Measurements from ENCODE around the gene KATNIP.

Gene KATNIP

GRCh38 chr16:27558932-27559331 lies 9.0 kb downstream of the KATNIP start:
- no peak overlapping the region for H3K27ac ChIP-seq
- H3K27me3 ChIP-seq (ENCODE audit: insufficient read depth, low read depth): no peaks in the 10 kb centered on the region
- H3K9ac ChIP-seq: no peak overlapping the region
- TF ChIP-seq CTCF (conservative IDR thresholded peaks at IDR 0.05; ENCODE audit: low read depth, low read length): no peak
- no peaks in the 10 kb centered on the region for H3K4me1 ChIP-seq (ENCODE audit: low read depth, poor library complexity, severe bottlenecking)
- H3K4me3 ChIP-seq (IDR thresholded peaks at IDR 0.05; ENCODE audit: insufficient read depth, low read depth, low read length): no peak overlapping the region
- H2AFZ ChIP-seq (ENCODE audit: low read depth): no peak overlapping the region
- no peak overlapping the region for H3K4me2 ChIP-seq
- H3K79me2 ChIP-seq (ENCODE audit: insufficient read depth, low read depth): no peaks in the 10 kb centered on the region
- H3K36me3 ChIP-seq (ENCODE audit: insufficient read depth): peaks cover 6% of the 10 kb centered on the region; the same call in 1 of the 2 replicates
- no peaks in the 10 kb centered on the region; the same call in 1 of the 2 replicates for H4K20me1 ChIP-seq (ENCODE audit: insufficient read depth)

GRCh38 chr16:27561216-27561615 lies 11.3 kb downstream of the KATNIP start:
- Histone ChIP-seq H3K9ac (no peak overlapping the region), H3K4me2 (no peak overlapping the region), H4K20me1 (ENCODE audit: insufficient read depth) (no peaks in the 10 kb centered on the region; the same call in 1 of the 2 replicates), H3K79me2 (ENCODE audit: insufficient read depth, low read depth) (no peaks in the 10 kb centered on the region), H3K36me3 (ENCODE audit: insufficient read depth) (peaks cover 6% of the 10 kb centered on the region; the same call in 1 of the 2 replicates), H3K27ac (no peak overlapping the region), H3K4me3 (IDR thresholded peaks at IDR 0.05; ENCODE audit: insufficient read depth, low read depth, low read length) (no peak overlapping the region), H3K4me1 (ENCODE audit: low read depth, poor library complexity, severe bottlenecking) (no peaks in the 10 kb centered on the region), H3K27me3 (ENCODE audit: insufficient read depth, low read depth) (no peaks in the 10 kb centered on the region), H2AFZ (ENCODE audit: low read depth) (no peak overlapping the region)
- no peak for TF ChIP-seq CTCF (conservative IDR thresholded peaks at IDR 0.05; ENCODE audit: low read depth, low read length)

GRCh38 chr16:27564224-27564623 lies 14.3 kb downstream of the KATNIP start:
- no peak overlapping the region for H2AFZ ChIP-seq (ENCODE audit: low read depth)
- H3K4me3 ChIP-seq (IDR thresholded peaks at IDR 0.05; ENCODE audit: insufficient read depth, low read depth, low read length): no peak overlapping the region
- no peak overlapping the region for H3K4me2 ChIP-seq
- no peak overlapping the region for H3K27ac ChIP-seq
- H4K20me1 ChIP-seq (ENCODE audit: insufficient read depth): no peaks in the 10 kb centered on the region; the same call in 1 of the 2 replicates
- H3K79me2 ChIP-seq (ENCODE audit: insufficient read depth, low read depth): no peaks in the 10 kb centered on the region
- H3K27me3 ChIP-seq (ENCODE audit: insufficient read depth, low read depth): no peaks in the 10 kb centered on the region
- H3K9ac ChIP-seq: no peak overlapping the region
- TF ChIP-seq CTCF (conservative IDR thresholded peaks at IDR 0.05; ENCODE audit: low read depth, low read length): no peak
- H3K36me3 ChIP-seq (ENCODE audit: insufficient read depth): no peaks in the 10 kb centered on the region
- H3K4me1 ChIP-seq (ENCODE audit: low read depth, poor library complexity, severe bottlenecking): no peaks in the 10 kb centered on the region

GRCh38 chr16:27566417-27566816 lies 16.5 kb downstream of the KATNIP start:
- no peak overlapping the region for H3K27ac ChIP-seq
- no peak overlapping the region for H3K9ac ChIP-seq
- H3K79me2 ChIP-seq (ENCODE audit: insufficient read depth, low read depth): no peaks in the 10 kb centered on the region
- no peak overlapping the region for H3K4me2 ChIP-seq
- H3K4me3 ChIP-seq (IDR thresholded peaks at IDR 0.05; ENCODE audit: insufficient read depth, low read depth, low read length): no peak overlapping the region
- no peaks in the 10 kb centered on the region for H3K27me3 ChIP-seq (ENCODE audit: insufficient read depth, low read depth)
- H3K4me1 ChIP-seq (ENCODE audit: low read depth, poor library complexity, severe bottlenecking): no peaks in the 10 kb centered on the region
- no peaks in the 10 kb centered on the region; the same call in 1 of the 2 replicates for H4K20me1 ChIP-seq (ENCODE audit: insufficient read depth)
- TF ChIP-seq CTCF (conservative IDR thresholded peaks at IDR 0.05; ENCODE audit: low read depth, low read length): no peak
- no peak overlapping the region for H2AFZ ChIP-seq (ENCODE audit: low read depth)
- H3K36me3 ChIP-seq (ENCODE audit: insufficient read depth): no peaks in the 10 kb centered on the region

Measured in KMS-11 (cell line).